IPS-NIHi11 (cell line): ENCODE measurements around the gene MXD4.
A peak's percentile ranks its signal among the peaks of the same experiment; 100 is the strongest.

Experiments used
- DNase-seq: peaks from one replicate; pipeline ENCODE4 v3.0.0; 2012; ENCODE audit warnings: mixed read lengths, low spot score

The MXD4 gene

DNA sequence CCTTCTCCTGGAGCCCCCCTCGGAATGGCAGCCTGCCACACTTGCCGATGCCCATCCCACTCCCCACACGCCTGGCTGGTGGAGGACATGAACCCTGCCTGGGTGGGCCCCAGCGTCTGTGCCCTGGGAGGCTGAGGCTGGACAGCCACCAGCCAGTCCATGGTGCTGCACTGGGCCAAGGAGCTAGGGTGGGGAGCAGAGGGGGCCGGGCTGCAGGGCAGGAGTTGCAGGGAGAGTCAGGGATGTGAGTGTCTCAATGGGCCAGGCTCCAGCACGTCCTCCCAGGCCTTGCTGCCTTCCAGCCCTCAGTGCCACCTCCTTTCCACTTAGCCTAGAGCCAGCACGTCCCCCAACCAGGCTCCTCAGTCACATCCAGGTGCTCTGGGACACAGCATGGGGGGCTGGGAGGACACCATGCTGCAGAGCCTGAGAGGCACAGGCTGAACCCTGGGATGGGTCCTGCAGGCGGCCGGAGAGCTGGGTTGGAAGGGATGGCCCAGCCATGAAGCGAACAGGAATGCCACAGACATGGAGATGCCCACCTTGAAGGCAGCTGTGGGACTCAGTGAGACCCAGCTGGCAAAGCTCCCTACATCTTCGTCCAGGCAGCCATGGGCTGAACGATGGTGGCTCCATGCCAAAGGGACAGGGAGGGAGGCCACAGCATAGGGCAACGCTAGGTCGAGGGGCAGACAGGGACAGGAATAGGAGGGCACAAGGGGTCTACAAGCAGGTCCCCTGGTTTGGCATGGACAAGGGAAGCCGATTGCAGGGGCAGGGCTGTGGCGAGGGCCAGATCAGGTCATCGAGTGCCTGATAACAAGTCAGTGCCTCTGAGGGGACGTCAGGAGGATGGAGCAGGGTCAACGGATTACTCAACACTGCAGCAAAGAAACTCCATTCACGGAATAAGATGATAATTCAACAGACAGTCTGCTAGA lies 30.1 kb upstream of the MXD4 start:
- peak; percentile 10 for DNase-seq

DNA sequence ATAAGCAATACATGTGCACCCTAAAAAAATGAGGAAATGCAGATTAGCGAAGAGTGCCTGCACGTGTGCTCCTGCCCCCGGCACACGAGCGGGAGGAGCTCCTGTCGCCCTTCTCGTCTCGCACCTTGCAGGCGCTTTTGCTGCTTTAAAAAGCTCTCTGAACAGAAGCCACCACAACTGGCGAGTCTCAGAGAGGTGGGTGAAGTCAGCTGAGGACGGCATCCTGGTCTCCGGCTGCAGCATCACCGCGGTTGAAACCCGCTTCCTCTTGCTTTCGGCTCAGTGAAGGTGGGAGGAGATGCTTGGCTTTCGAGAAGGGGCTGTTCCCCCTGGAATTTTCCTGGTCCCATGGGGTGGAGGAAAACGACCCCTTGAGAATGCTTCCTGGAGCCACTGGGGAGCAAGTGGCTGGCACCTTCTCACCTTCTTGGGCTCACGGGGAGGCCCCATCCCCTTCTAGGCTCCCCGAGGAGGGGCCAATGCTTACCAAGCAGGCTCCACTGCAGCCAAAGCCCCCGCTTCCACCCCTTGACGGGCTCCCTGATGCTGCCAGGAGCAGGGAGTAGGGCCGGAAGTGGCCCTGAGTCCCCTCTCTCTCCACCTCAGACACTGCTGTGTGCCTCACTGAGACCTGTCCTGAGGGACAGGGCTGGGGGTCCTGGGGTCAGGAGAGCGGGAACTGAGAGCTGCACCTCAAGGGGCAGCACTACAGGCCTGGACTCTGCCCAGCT lies 29.2 kb upstream of the MXD4 start:
- peak; percentile 14 for DNase-seq

DNA sequence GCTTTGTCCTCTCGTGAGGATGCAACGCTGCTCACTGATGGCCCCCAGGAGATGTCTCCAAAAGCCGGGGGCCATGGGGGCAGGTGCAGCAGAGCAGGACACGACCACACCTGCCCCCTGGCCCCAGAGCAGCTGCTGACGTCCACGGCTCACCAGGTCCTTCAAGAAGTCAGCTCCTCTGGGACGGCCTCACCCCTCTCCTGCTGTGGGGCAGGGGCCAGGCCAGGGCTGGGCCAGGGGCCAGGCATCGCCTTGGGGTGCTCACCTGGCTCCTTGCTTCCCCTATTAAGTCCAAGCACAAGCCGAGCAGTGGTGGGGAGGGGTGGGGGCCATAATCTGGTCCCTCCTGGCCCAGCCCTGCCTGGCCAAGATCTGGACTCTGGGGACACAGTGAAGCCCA lies 28.6 kb upstream of the MXD4 start:
- DNase-seq: no peak

DNA sequence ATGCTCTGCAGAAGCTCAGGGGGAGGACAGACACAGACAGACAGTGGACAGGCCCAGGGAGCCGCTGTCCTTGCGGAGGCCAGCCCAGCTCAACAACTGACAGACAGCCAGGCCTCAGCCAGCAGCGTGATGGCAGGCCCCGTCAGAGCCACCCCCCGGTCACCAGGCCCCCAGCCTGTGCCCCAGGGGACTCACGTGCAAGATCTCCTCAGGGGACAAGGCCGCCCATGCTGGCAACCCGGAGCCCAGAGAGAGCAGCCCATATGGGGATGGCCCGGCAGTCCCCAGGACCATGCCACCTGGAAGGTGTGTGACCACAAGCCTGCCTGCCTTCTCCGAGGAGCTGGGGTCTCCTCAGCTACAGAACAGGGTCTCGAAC lies 28.0 kb upstream of the MXD4 start:
- no peak for DNase-seq

GRCh38 chr4:2289311-2289954 lies 27.5 kb upstream of the MXD4 start:
- DNase-seq: no peak

DNA sequence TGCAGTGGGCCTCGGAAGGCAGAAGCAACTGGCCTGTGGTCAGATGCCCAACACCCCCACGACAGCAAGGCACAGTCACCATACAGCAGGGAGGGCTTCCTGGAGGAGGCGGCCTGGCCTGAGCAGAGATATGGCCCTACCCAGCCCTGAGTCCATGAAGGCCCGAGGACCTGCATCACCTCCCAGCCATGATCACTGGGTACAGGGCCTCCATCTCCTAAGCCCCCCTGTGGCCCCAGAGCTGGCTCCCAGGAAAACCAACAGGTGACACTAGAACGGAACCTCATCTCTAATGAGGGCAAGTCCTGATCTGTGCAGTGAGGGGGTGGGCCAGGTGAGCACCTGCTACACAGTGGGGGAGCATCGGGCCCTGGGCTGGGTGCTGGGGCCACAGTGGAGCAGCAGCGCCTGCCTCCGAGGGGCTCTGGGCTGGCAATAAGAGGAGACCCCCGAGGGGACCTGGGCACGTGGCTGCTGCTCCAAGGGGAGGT lies 26.2 kb upstream of the MXD4 start:
- no peak for DNase-seq

DNA sequence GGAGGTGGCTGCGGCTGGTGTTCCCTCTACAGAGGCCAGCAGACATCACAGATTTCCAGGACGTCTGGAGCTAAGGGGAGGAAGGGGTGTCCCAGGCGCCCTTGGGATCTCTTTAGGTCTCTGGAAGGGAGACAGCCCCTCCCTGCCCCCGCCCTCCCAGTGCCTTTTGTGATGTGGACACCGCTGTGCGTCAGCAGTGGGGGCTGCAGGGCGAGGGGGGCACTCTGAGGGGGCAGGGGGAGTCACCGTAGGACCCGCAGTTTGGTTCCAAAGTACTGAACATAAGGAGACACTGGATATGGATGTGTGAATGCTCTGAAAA lies 25.6 kb upstream of the MXD4 start:
- no peak for DNase-seq

GRCh38 chr4:2286904-2287593 lies 25.1 kb upstream of the MXD4 start:
- no peak for DNase-seq

DNA sequence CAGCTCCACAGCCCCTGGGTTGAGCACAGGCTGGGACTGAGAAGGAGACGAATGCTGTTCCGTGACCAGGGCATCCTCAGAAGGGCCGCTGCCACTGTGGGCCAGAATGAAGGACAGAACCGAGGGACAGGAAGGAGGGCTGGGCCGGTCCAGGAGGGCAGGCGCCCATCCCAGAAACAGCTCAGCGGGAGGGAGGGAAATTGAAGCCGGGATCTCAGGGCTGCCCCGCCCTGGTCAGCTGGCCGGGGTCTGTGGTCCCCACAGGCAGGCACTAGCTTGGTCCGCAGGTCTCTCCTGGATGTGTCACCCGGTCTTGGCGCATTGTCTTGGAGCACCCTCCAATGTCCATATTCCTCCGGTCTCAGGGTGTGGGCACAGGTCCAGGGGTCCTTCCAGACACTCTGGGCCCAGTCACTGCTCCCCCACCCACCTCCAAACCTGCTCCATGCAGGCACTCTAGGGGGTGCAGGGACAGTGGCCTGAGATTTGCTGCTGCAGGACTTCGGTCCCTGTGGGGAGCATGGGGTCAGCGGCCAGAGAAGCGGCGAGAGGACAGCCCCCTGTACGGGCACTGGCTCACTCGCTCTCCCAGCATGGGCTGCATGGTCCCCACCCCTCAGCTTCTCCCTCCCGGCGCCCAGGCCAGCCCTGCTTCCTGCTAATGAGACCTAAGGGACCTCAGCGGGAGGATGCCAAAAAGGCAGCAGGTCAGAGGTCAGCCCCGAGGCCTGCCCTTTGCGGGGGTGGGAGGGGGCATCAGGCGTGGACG lies 23.9 kb upstream of the MXD4 start:
- DNase-seq: no peak

GRCh38 chr4:2284934-2285612 lies 23.2 kb upstream of the MXD4 start:
- DNase-seq: no peak

DNA sequence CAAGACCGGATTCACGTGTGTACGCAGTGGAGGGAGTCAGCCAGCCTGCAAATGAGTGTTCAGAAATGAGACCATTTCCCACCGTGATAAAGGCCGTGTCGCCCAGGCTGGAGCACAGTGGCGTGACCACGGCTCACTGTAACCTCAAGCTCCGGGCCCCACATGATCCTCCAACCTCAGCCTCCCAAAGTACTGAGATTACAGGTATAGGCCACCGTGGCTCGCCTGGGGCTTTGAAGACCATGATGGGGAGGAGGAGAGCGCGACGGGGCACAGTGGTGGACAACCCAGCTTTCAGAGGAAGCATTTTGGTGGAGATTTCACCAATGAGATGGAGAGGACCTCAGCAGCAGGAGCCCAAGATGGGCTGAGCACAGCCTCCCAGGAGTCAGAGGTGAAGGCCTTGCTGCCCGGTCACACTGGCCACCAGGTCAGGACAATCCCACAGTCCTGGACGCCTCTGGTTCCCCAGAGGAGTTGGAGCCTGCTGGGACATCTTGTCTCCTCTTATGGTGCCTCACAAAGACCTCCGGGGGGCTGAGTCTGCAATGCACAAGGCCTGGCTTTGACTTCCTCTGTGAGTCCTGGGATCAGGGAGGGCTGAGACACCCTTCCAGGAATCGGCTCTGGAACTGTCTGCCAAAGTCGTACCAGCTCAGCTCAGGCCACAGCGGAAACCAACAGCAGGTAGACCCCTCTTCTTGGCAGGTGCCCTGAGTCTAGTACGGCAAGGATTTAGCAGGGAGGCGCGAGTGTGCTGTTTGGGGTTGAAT lies 22.4 kb upstream of the MXD4 start:
- DNase-seq: no peak

DNA sequence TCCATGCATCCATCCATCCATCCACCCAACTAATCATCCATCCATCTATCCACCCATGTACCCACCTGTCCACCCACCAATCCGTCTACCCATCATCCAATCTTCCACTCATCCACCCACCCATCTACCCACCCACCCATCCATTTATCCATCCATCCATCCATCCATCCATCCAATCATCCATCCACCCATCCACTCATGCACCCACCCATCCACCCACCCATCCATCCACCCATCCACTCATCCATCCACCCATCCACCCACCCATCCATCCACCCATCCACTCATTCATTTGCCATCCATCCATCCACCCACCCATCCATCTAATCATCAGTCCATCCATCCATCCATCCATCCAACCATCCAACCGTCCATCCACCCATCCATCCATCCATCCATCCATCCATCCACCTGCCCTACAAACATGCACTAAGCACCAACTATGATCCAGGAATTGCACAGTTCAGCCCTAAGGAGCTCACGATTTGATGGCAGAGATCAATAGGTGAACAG lies 21.3 kb upstream of the MXD4 start:
- DNase-seq: no peak

DNA sequence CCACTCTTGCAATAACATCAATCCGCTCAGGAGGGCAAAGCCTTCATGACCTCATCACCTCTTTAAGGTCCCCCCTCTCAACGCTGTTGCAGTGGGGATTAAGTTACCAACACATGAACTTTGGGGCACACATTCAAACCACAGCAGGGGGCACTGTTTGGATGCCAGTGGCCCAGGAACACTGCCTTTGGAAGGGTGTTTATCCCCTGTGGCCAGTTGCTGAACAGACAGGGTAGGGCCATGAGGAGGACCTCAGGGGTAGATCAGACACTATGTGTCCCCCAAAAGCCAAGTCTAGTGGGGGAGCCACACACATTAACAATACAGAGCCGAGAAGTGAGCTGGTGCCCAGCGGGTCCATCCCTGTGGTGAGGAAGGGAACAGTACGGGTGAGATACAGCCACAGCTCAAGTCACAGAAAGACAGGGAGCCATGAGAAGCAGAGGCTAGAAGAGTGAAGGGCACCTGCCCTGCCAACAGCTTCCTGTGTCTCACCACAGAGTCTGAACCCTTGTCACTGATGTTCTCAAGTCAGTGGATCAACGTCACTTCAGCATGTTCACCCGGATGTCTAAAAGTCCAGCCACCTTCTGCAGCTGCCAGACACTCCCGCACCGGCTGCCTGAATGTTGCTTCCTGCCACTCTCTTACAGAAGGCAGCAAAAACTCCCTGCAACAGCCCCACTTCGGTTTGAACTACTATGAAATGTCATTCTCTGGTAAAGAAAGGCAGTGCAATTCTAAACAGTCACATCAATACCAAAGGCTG lies 19.9 kb upstream of the MXD4 start:
- DNase-seq: no peak

DNA sequence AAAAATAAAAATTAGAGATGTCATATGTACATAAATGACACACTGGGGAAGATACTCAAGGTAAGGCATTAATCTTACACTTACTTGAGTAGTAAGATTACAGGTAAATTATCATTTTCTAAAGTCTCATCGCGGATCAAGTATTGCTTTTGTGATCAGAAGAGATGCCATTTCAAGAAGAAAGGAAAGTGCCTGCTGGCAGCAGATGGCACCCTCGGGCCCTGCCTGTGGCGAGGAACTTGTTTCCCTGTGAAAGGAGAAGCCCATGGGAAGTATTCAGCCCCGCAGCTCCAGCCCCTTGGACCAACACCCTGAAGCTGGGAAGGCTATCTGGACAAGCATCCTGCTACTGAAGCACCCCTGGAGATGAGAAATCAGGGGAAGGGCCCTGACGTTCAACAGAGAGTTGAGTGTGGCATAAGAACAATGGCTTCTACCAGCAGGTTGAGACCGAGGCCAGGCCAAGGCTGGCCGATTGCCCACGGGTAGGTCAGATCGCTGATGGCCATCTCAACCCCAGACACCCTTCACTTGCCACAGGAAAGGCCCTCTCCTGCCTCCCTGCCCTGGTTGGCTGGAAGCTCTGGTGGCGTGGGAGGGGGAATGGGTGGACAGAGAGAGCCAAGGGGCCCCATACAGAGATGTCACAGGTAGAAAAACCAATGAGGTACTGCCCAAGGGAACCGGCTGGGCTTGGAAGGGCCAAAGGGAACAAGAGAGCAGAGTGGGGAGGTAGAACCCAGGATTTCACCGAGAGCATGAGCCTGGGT lies 18.8 kb upstream of the MXD4 start:
- DNase-seq: no peak

GRCh38 chr4:2277956-2278355 lies 16.0 kb upstream of the MXD4 start:
- no peak for DNase-seq

DNA sequence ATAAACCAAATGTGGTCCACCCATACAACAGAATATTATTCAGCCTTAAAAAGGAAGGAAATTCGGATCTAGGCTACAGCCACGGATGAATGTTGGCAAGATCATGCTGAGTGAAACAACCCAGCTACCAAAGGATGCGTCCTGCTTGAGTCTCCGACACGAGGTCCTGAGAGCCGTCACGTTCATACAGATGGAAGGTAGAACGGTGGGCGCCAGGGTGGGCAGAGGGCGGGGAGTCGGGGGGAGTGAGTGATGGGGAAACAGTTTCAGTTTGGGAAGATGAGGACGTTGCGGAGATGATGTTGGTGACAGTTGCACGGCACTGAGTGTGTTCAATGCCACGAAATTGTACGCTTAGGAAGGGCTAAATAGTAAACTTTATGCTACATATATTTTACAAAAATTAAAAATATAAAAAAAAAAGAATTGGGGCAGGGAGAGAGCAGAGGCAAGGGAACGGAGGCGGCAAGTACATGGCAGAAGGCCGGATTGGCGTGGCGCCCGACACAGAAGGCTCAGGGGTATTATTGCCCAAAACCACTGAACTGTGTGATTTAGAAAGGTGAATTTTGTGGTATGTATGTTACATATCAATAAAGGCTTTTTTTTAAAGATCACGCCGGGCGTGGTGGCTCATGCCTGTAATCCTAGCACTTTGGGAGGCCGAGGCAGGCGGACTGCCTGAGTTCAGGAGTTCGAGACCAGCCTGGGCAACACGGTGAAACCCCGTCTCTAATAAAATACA lies 14.8 kb upstream of the MXD4 start:
- no peak for DNase-seq

DNA sequence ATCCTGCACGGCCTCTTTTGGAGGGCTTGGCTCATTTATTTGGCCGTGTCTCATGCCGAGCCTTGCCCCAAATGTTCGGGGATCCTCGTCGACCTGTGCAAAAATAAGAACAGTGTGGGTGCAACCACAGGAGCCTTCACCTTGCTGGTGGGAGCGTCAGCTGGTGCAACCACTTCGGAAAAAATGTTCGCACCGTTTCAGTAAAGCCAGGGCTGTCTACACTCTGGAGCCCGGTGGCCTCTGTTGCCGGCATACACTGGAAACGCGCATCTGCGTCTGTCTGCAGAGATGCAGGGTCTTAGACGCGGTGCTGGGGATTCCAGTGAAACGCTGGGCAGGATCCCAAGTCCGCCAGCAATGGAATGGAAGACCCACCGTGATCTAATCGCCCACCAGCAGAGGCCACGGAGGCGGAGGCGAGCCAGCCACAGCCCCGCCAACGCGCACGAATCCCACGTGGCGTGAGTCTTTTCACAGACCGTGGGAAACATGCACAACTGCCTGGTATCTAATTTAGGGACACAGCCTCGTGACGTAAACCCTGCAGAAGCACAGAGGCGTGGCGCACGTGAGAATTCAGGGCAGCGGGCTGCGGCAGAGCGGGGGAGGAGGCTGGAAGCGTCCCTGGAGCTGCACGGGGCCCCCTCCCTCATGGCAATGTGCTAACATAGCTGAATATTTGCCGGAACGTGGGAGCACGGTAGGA lies 13.8 kb upstream of the MXD4 start:
- no peak for DNase-seq
